ENCODE results near the gene FLT3LG. TPM values are rescaled to one million over a fixed set of nuclear protein-coding genes. Genes with fewer than 3 reads are reported as not detected.

The FLT3LG gene
- total and polyA plus RNA-seq, 9 of the 15 experiments (the other 6 are each of a cell fraction or from before 2014, with no cell fraction given), result 0.31 to 6.4 (median 1.1) TPM

DNA sequence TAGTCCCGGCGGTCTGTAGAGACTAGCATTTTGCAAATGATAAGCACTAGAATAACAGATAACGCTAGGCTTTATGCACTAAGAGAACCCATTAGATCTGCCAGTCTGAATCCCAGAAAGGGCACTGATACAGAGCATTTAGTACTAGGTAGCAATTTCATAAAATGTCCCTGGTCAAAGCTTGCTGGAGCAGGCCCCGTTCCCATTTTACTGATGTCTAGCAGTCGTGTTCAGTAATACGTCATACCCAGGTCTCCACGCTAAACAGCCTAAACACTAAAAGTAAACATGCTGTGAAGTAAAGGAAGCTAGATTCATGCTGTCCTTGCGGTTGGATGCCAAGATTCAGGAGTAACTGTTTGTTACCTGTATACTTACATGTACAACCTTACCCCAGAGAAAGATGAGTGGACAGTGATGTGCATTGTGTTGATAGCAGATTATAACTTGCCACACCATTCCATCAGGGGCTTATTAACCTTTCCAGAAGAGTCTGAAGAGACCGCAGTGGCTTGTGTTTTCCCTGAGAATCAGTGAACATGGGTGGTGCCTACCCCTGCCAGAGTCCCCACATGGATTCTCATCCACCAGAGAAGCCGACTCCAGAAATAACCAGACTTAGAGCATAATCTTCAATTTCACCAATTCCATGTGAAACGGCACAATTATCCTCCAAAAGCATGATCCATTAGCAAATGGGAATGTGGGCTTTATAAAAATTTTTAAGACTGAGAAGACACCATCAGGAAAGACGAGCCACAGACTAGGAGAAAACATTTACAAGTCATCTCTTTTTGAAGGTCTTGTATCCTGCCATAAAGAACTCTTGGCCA is 18.8 kb downstream of the FLT3LG start (continued):
- TF ChIP-seq, protein P1, sequence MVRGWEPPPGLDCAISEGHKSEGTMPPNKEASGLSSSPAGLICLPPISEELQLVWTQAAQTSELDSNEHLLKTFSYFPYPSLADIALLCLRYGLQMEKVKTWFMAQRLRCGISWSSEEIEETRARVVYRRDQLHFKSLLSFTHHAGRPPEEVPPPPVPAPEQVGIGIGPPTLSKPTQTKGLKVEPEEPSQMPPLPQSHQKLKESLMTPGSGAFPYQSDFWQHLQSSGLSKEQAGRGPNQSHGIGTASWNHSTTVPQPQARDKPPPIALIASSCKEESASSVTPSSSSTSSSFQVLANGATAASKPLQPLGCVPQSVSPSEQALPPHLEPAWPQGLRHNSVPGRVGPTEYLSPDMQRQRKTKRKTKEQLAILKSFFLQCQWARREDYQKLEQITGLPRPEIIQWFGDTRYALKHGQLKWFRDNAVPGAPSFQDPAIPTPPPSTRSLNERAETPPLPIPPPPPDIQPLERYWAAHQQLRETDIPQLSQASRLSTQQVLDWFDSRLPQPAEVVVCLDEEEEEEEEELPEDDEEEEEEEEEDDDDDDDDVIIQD (CRISPR knock-in tag; IDR thresholded peaks at IDR 0.05), result no peak
- TF ChIP-seq KLF13 (tag; IDR thresholded peaks at IDR 0.05; ENCODE audit: borderline replicate concordance, low read depth), result no peak
- TF ChIP-seq FOXM1 (IDR thresholded peaks at IDR 0.05; ENCODE audit: low read depth), result no peak
- TF ChIP-seq FOXM1 (CRISPR knock-in tag; IDR thresholded peaks at IDR 0.05; ENCODE audit: low read depth), result no peak
- TF ChIP-seq NFRKB (IDR thresholded peaks at IDR 0.05; ENCODE audit: low read depth), result no peak
- 0 out of 2 replicates have a peak, but pooled peaks have one; percentile 13 for TF ChIP-seq ZNF444 (CRISPR knock-in tag; IDR thresholded peaks at IDR 0.05)
- TF ChIP-seq, protein P2, sequence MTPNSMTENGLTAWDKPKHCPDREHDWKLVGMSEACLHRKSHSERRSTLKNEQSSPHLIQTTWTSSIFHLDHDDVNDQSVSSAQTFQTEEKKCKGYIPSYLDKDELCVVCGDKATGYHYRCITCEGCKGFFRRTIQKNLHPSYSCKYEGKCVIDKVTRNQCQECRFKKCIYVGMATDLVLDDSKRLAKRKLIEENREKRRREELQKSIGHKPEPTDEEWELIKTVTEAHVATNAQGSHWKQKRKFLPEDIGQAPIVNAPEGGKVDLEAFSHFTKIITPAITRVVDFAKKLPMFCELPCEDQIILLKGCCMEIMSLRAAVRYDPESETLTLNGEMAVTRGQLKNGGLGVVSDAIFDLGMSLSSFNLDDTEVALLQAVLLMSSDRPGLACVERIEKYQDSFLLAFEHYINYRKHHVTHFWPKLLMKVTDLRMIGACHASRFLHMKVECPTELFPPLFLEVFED (CRISPR knock-in tag; conservative IDR thresholded peaks at IDR 0.05), result peak; percentile 87
- TF ChIP-seq, protein P3, sequence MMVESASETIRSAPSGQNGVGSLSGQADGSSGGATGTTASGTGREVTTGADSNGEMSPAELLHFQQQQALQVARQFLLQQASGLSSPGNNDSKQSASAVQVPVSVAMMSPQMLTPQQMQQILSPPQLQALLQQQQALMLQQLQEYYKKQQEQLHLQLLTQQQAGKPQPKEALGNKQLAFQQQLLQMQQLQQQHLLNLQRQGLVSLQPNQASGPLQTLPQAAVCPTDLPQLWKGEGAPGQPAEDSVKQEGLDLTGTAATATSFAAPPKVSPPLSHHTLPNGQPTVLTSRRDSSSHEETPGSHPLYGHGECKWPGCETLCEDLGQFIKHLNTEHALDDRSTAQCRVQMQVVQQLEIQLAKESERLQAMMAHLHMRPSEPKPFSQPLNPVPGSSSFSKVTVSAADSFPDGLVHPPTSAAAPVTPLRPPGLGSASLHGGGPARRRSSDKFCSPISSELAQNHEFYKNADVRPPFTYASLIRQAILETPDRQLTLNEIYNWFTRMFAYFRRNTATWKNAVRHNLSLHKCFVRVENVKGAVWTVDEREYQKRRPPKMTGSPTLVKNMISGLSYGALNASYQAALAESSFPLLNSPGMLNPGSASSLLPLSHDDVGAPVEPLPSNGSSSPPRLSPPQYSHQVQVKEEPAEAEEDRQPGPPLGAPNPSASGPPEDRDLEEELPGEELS (CRISPR knock-in tag; IDR thresholded peaks at IDR 0.05; ENCODE audit: borderline replicate concordance), result no peak
- TF ChIP-seq HMG20B (CRISPR knock-in tag; IDR thresholded peaks at IDR 0.05), result no peak
- TF ChIP-seq, protein P4, sequence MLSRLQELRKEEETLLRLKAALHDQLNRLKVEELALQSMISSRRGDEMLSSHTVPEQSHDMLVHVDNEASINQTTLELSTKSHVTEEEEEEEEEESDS (CRISPR knock-in tag; IDR thresholded peaks at IDR 0.05), result no peak
- no peak for TF ChIP-seq ZNF239 (CRISPR knock-in tag; IDR thresholded peaks at IDR 0.05)
- no peak for TF ChIP-seq RNF219 (CRISPR knock-in tag; IDR thresholded peaks at IDR 0.05)
- TF ChIP-seq CBFA2T2 (conservative IDR thresholded peaks at IDR 0.05), result no peak
- peak; percentile 48; the same call in 1 of the 2 replicates for TF ChIP-seq SMAD3 (CRISPR knock-in tag; conservative IDR thresholded peaks at IDR 0.05)
- TF ChIP-seq ZBTB26 (CRISPR knock-in tag; IDR thresholded peaks at IDR 0.05), result 0 out of 2 replicates have a peak, but pooled peaks have one; percentile 1
- no peak for TF ChIP-seq EGR1 (conservative IDR thresholded peaks at IDR 0.05)
- no peak for TF ChIP-seq ZNF3 (CRISPR knock-in tag; IDR thresholded peaks at IDR 0.05)
